Neural cell (in vitro differentiated cells): ENCODE data around the gene SLC35B2. TPM values are rescaled to one million over a fixed set of nuclear protein-coding genes. Genes with fewer than 3 reads are reported as not detected.

ENCODE experiments used
- H2AFZ ChIP-seq: fragments of 200-600, 300-800 bp; sonication (generic), shearing (Covaris generic); 2 replicates; pipeline ENCODE4 v1.6.0; 2014; ENCODE audit warnings: low read depth, mild to moderate bottlenecking, antibody characterized with exemption, low read length, moderate library complexity
- H3F3A ChIP-seq: fragments of 200-600 bp; shearing (Covaris generic); 2 replicates; pipeline ENCODE4 v1.6.1; 2016; ENCODE audit warnings: mild to moderate bottlenecking, moderate library complexity, mixed read lengths, antibody characterized with exemption, low read length; ENCODE audit not compliant: insufficient read depth, poor library complexity, severe bottlenecking
- H3K27ac ChIP-seq: fragments of 200-600, 300-800 bp; sonication (generic), shearing (Covaris generic); 2 replicates; pipeline ENCODE4 v1.5.1; 2014; ENCODE audit warnings: mild to moderate bottlenecking, low read length, moderate library complexity
- H3K27me3 ChIP-seq: fragments of 300-800, 200-600 bp; sonication (generic), shearing (Covaris generic); 2 replicates; pipeline ENCODE4 v1.6.0; 2014; ENCODE audit warnings: mild to moderate bottlenecking, low read depth, low read length, moderate library complexity; ENCODE audit not compliant: insufficient read depth
- H3K36me3 ChIP-seq: fragments of 300-800, 200-600 bp; sonication (generic), shearing (Covaris generic); 2 replicates; pipeline ENCODE4 v1.5.1; 2014; ENCODE audit warnings: mild to moderate bottlenecking, antibody characterized with exemption, low read length, moderate library complexity; ENCODE audit not compliant: insufficient read depth
- H3K4me2 ChIP-seq: fragments of 300-800, 200-600 bp; sonication (generic), shearing (Covaris generic); 2 replicates; pipeline ENCODE4 v1.6.0; 2014; ENCODE audit warnings: mild to moderate bottlenecking, low read length
- H3K4me3 ChIP-seq: fragments of 300-800, 200-600 bp; sonication (generic), shearing (Covaris generic); 2 replicates; pipeline ENCODE4 v1.5.1; 2014; ENCODE audit warnings: mild to moderate bottlenecking, low read length, moderate library complexity
- H3K79me2 ChIP-seq: fragments of 200-600 bp; shearing (Covaris generic); replicated peaks from 2 replicates; pipeline ENCODE4 v1.6.0; 2014; ENCODE audit warnings: mild to moderate bottlenecking, low read length, moderate library complexity; ENCODE audit not compliant: insufficient read depth
- H3K9ac ChIP-seq: fragments of 300-800, 200-600 bp; sonication (generic), shearing (Covaris generic); 2 replicates; pipeline ENCODE4 v1.6.1; 2016; ENCODE audit warnings: mild to moderate bottlenecking, low read length, mixed read lengths
- H3K9me2 ChIP-seq: fragments of 200-600 bp; shearing (Covaris generic); 2 replicates; pipeline ENCODE4 v1.6.1; 2016; ENCODE audit warnings: mild to moderate bottlenecking, low read length, mixed read lengths; ENCODE audit not compliant: insufficient read depth
- H3K9me3 ChIP-seq: fragments of 200-600, 300-800 bp; sonication (generic), shearing (Covaris generic); 2 replicates; pipeline ENCODE4 v1.6.1; 2016; ENCODE audit warnings: mild to moderate bottlenecking, mixed run types, low read length, moderate library complexity, mixed read lengths
- H4K20me1 ChIP-seq: fragments of 200-600 bp; shearing (Covaris generic); 2 replicates; pipeline ENCODE4 v1.6.1; 2016; ENCODE audit warnings: mild to moderate bottlenecking, mixed run types; ENCODE audit not compliant: insufficient read depth
- CTCF ChIP-seq: fragments of 450-650 bp; IDR thresholded peaks from 2 replicates; pipeline ENCODE4 v1.5.1; 2014; ENCODE audit warnings: antibody characterized with exemption, mild to moderate bottlenecking, moderate library complexity; ENCODE audit not compliant: poor library complexity, severe bottlenecking
- EP300 ChIP-seq: fragments of 450-650 bp; conservative IDR thresholded peaks from 2 replicates; pipeline ENCODE4 v1.6.1; 2014; ENCODE audit warnings: antibody characterized with exemption, mild to moderate bottlenecking, moderate library complexity; ENCODE audit not compliant: poor library complexity, severe bottlenecking
- EZH2 ChIP-seq: fragments of 200-600, 300-800 bp; shearing (Covaris generic), sonication (generic); IDR thresholded peaks from 2 replicates; pipeline ENCODE4 v1.6.1; 2014; ENCODE audit warnings: antibody characterized with exemption, low read length, borderline replicate concordance, mild to moderate bottlenecking; ENCODE audit not compliant: insufficient read depth, poor library complexity, severe bottlenecking
- MXI1 ChIP-seq: fragments of 450-650 bp; conservative IDR thresholded peaks from 2 replicates; pipeline ENCODE4 v1.6.1; 2014; ENCODE audit warnings: antibody characterized with exemption, mild to moderate bottlenecking; ENCODE audit not compliant: poor library complexity, severe bottlenecking
- POLR2AphosphoS5 ChIP-seq: IDR thresholded peaks from 2 replicates; pipeline ENCODE4 v1.6.1; 2012
- RAD21 ChIP-seq: fragments of 450-650 bp; conservative IDR thresholded peaks from 2 replicates; pipeline ENCODE4 v1.6.1; 2014; ENCODE audit warnings: antibody characterized with exemption, mild to moderate bottlenecking, moderate library complexity
- REST ChIP-seq: IDR thresholded peaks from 2 replicates; pipeline ENCODE4 v1.6.1; 2012; ENCODE audit warnings: borderline replicate concordance
- SMC3 ChIP-seq: fragments of 450-650 bp; conservative IDR thresholded peaks from 2 replicates; pipeline ENCODE4 v1.6.1; 2014; ENCODE audit warnings: antibody characterized with exemption, mild to moderate bottlenecking, moderate library complexity; ENCODE audit not compliant: poor library complexity
- TAF1 ChIP-seq: IDR thresholded peaks from 2 replicates; pipeline ENCODE4 v1.6.1; 2012; ENCODE audit warnings: low read depth
- polyA plus RNA-seq: library from polyadenylated mRNA; depleted of rRNA; stranded (reverse); fragments of >200 nt; gene quantifications from 2 replicates; pipeline ENCODE4 v1.2.3, GENCODE V29; 2014

The SLC35B2 gene
- polyA plus RNA-seq, 1 donor from 2014 or later = 44.5 TPM

- TF ChIP-seq TAF1 (no peak), MXI1 (no peak), EP300 (no peak), CTCF (no peak), REST (no peak), RAD21 (no peak), POLR2AphosphoS5 (no peak)
- Histone ChIP-seq H4K20me1 (peaks cover 3% of the 10 kb centered on the region), H3K27ac (peak overlapping the region; percentile 88), H3K4me3 (peak overlapping the region; percentile 67), H3K4me2 (peak overlapping the region; percentile 98), H3K9me3 (no peaks in the 10 kb centered on the region), H3K79me2 (peaks cover 19% of the 10 kb centered on the region), H3K9ac (peak overlapping the region; percentile 85), H3K9me2 (no peaks in the 10 kb centered on the region), H3K36me3 (peaks cover 6% of the 10 kb centered on the region), H3K27me3 (no peaks in the 10 kb centered on the region), H3F3A (no peaks in the 10 kb centered on the region), H2AFZ (peak overlapping the region; percentile 66)
These were observed 12.0 kb upstream of the SLC35B2 start for GRCh38 chr6:44269178-44269920.

GRCh38 chr6:44268095-44268628, 10.8 kb upstream of the SLC35B2 start:
- peak overlapping the region; percentile 50 for H3K4me2 ChIP-seq
- H3K9me2 ChIP-seq = no peaks in the 10 kb centered on the region
- peaks cover 3% of the 10 kb centered on the region for H3K36me3 ChIP-seq
- H3K9me3 ChIP-seq = no peaks in the 10 kb centered on the region
- H3K4me3 ChIP-seq = peak overlapping the region; percentile 37
- peaks cover 4% of the 10 kb centered on the region for H4K20me1 ChIP-seq
- no peaks in the 10 kb centered on the region for H3K27me3 ChIP-seq
- H3K79me2 ChIP-seq = peaks cover 29% of the 10 kb centered on the region
- H3K9ac ChIP-seq = peak overlapping the region; percentile 85
- peak overlapping the region; percentile 88 for H3K27ac ChIP-seq
- no peaks in the 10 kb centered on the region for H3F3A ChIP-seq
- peak overlapping the region; percentile 30 for H2AFZ ChIP-seq
- TF ChIP-seq TAF1 (no peak), CTCF (peak; percentile 97), RAD21 (peak; percentile 97), POLR2AphosphoS5 (peak; percentile 63), SMC3 (peak; percentile 98), EZH2 (no peak), REST (peak; percentile 65), MXI1 (peak; percentile 16), EP300 (no peak)
